Ovary (tissue), 9 donors: ENCODE data around the gene PHKB. TPM values are rescaled to one million over a fixed set of nuclear protein-coding genes. Genes with fewer than 3 reads are reported as not detected.

Experiments used
- DNase-seq, 5 donors: peaks; one replicate each; pipeline ENCODE4 v3.0.0-alpha.2; 2019 to 2020
- H3K27ac ChIP-seq, 2 donors: fragments of 200-600 bp; one replicate each; pipeline versions ENCODE4 v1.5.1 to v1.8.0; 2019 to 2022
- H3K27me3 ChIP-seq: fragments of 200-600 bp; one replicate; pipeline ENCODE4 v1.8.0; 2022
- H3K36me3 ChIP-seq: fragments of 200-600 bp; sonication (generic); one replicate; pipeline ENCODE4 v1.5.1; 2019
- H3K4me1 ChIP-seq: one replicate; pipeline ENCODE4 v1.8.1; 2013; ENCODE audit warnings: mild to moderate bottlenecking, moderate library complexity; ENCODE audit not compliant: insufficient read depth
- H3K4me3 ChIP-seq: fragments of 200-600 bp; sonication (generic); one replicate; pipeline ENCODE4 v1.5.1; 2017
- H3K9me3 ChIP-seq, 2 donors: fragments of 200-600 bp in 1 of 2; sonication (generic) in 1 of 2; one replicate each; pipeline versions ENCODE4 v1.5.1 to v1.8.1; 2013 to 2019; ENCODE audit warnings: mild to moderate bottlenecking in 1 of 2, moderate library complexity in 1 of 2
- EP300 ChIP-seq: sonication (generic); formaldehyde crosslinking; IDR thresholded peaks from one replicate; pipeline ENCODE4 v1.6.1; 2017; ENCODE audit warnings: antibody characterized with exemption
- POLR2A ChIP-seq: fragments of 450-650 bp; IDR thresholded peaks from one replicate; pipeline ENCODE4 v1.6.1; 2017; ENCODE audit warnings: antibody characterized with exemption, mild to moderate bottlenecking, moderate library complexity
- WGBS, 3 donors: extraction: QIAGEN DNeasy Blood & Tissue Kit in 1 of 3; methylation state at CpG; one replicate each; pipeline versions ENCODE4 v1.1.5 to v1.1.7; 2013 to 2017; 5-methylcytosine and 5-hydroxymethylcytosine counted together
- intact Hi-C, 4 donors: fragments of 100-400 bp; cut with DNase I; formaldehyde crosslinking; loops; one replicate each; pipeline versions ENCODE4 v1.11.0 to v1.15.1; 2022 to 2023
- polyA plus RNA-seq, 2 donors: library from polyadenylated mRNA; stranded (reverse); fragments of 200-250 nt in 1 of 2; fragments of 350-450 nt in 1 of 2; fragmentation: Illumina TruSeq in 1 of 2; extraction: RNeasy Lipid Tissue Mini Kit (QIAGEN cat#74804) in 1 of 2; gene quantifications; one replicate each; pipeline ENCODE4 v1.2.3, GENCODE V29; 2013 to 2014
- total RNA-seq, 7 donors: library from RNA; depleted of rRNA in 2 of 7; stranded (reverse); fragments of >200 nt in 2 of 7; fragmentation: NEBNext Ultra II Directional in 3 of 7; extraction: Animal tissue kit (Norgen Biotek cat#: 25700) in 3 of 7; gene quantifications; one replicate each; pipeline versions ENCODE4 v1.1.0 to v1.2.4, GENCODE V29; 2016 to 2023
- TF ChIP-seq, protein P1 (sequence below), 3 donors: fragments of 450-650 bp in 2 of 3; fragments of 200-600 bp in 1 of 3; IDR thresholded peaks; one replicate each; pipeline versions ENCODE4 v1.5.1 to v1.8.0; 2016 to 2022; ENCODE audit warnings: antibody characterized with exemption in 3 of 3, mild to moderate bottlenecking in 1 of 3
- donor health status: DM: no; HTN: no; CAD: no; lungs with moderate emphysema.
- donor health status: DM: no; HTN: no; CAD: no.
- donor health status: Bipolar disorder and iron deficiency.
- donor health status: DM: yes; HTN: yes; CAD: no.
- donor health status: DM: no; HTN: no; CAD: no.
- donor health status: DM: yes; HTN: yes; CAD: no.

Gene PHKB
- total and polyA plus RNA-seq, 9 donors, result 16.5 to 86.6 (median 59.4) TPM

DNA sequence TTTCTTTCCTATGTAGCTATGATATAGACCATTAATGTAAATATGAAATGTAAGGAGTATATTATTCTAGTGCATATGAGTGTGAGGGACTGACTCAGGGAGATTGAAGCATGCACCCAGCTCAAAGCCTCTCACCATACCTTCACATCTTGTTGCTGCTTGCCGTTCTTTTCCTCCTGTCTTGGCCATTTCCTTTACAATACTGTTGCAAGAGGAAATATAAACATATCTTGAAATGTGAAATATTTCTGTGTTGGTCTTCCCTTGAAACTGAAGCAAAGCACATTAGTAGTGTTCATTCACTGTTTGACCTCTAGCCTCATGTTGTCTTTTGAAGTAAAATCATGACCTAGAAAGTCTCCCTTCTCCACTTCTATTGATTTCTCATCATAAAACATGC is 46.6 kb downstream of the PHKB start:
- H3K4me3 ChIP-seq, result no peak overlapping the region
- no peaks in the 10 kb centered on the region for H3K9me3 ChIP-seq
- no peak for TF ChIP-seq EP300
- TF ChIP-seq, protein P1, sequence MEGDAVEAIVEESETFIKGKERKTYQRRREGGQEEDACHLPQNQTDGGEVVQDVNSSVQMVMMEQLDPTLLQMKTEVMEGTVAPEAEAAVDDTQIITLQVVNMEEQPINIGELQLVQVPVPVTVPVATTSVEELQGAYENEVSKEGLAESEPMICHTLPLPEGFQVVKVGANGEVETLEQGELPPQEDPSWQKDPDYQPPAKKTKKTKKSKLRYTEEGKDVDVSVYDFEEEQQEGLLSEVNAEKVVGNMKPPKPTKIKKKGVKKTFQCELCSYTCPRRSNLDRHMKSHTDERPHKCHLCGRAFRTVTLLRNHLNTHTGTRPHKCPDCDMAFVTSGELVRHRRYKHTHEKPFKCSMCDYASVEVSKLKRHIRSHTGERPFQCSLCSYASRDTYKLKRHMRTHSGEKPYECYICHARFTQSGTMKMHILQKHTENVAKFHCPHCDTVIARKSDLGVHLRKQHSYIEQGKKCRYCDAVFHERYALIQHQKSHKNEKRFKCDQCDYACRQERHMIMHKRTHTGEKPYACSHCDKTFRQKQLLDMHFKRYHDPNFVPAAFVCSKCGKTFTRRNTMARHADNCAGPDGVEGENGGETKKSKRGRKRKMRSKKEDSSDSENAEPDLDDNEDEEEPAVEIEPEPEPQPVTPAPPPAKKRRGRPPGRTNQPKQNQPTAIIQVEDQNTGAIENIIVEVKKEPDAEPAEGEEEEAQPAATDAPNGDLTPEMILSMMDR (IDR thresholded peaks at IDR 0.05), result no peak
- no peak for TF ChIP-seq POLR2A
- intact Hi-C loops, result no loop called here
- WGBS, 3 donors, result 58 to 63% (median 58%) methylated on average over 1 of the region's 1 CpG
- no peaks in the 10 kb centered on the region for H3K4me1 ChIP-seq
- no peak for DNase-seq
- H3K27me3 ChIP-seq, result no peaks in the 10 kb centered on the region
- H3K27ac ChIP-seq, result no peak overlapping the region
- no peaks in the 10 kb centered on the region for H3K36me3 ChIP-seq

DNA sequence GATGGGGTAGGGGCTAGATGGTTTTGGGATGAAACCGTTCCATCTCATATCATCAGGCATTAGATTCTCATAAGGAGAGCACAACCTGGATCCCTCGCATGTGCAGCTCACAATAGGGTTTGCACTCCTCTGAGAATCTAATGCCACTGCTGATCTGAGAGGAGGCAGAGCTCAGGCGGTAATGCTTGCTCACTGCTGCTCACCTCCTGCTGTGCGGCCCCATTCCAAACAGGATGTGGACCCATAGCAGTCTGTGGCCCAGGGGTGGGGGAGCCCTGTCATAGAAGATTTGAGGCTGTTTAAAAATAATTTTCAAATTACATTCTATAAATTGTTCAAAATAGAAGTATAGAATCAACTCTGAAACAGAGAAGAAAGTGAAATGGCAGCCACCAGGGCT is 50.8 kb downstream of the PHKB start:
- TF ChIP-seq POLR2A (no peak), EP300 (no peak)
- TF ChIP-seq, protein P1 (IDR thresholded peaks at IDR 0.05), result no peak
- 96 to 98% (median 98%) methylated on average over 4 of the region's 4 CpGs for WGBS, 3 donors
- Histone ChIP-seq H3K4me3 (no peak overlapping the region), H3K4me1 (no peaks in the 10 kb centered on the region), H3K27ac (no peak overlapping the region), H3K9me3 (no peaks in the 10 kb centered on the region), H3K27me3 (no peaks in the 10 kb centered on the region), H3K36me3 (no peaks in the 10 kb centered on the region)
- DNase-seq, result no peak
- intact Hi-C loops, result no loop called here

DNA sequence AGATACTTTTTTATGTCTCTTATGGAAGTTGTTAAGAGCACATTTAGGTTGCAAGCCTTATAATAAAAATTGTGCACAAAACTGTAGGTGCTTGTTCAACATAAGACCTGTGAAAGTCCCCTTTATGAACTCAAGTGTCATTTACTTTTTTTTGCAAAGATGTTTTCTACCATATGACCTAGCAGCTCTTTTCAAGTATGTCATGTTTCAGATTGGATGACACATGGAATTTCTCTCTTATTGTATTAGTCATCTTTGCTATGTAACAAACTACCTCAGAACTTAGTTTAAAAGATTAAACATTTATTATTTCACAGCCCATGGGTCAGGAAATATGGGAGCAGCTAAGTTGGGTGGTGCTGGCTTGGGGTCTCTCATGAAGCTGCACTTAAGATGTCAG is 57.9 kb downstream of the PHKB start:
- intact Hi-C loops, result no loop called here
- Histone ChIP-seq H3K27ac (no peak overlapping the region), H3K9me3 (no peaks in the 10 kb centered on the region), H3K4me3 (no peak overlapping the region), H3K36me3 (no peaks in the 10 kb centered on the region), H3K4me1 (peaks cover 1% of the 10 kb centered on the region), H3K27me3 (no peaks in the 10 kb centered on the region)
- TF ChIP-seq POLR2A, result no peak
- TF ChIP-seq, protein P1 (IDR thresholded peaks at IDR 0.05), result no peak
- no peak for TF ChIP-seq EP300
- DNase-seq, result no peak

DNA sequence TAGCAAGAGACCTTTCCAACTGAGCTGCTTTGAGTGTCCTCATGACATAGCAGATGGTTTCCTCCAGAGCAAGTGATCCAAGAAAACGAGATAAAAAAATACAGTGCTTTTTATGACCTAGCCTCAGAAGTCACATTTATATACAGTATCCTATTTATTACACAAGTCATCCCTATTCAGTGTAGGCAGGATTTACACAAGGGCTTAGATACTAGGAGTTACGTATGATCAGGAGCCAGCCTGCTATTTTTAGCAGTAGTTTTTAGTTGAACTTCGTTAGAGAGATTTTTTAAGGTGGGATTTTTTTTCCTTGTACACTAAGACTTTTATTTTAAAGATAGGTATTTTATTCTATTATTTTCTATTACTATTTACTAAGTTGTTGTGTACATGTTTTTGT is 58.4 kb downstream of the PHKB start:
- WGBS, 3 donors, result 28 to 38% (median 30%) methylated on average over 3 of the region's 3 CpGs
- H3K9me3 ChIP-seq, result no peaks in the 10 kb centered on the region
- no peak for DNase-seq
- no peaks in the 10 kb centered on the region for H3K27me3 ChIP-seq
- H3K27ac ChIP-seq, result no peak overlapping the region
- H3K4me1 ChIP-seq, result peaks cover 1% of the 10 kb centered on the region
- no peak overlapping the region for H3K4me3 ChIP-seq
- intact Hi-C loops, result no loop called here
- no peaks in the 10 kb centered on the region for H3K36me3 ChIP-seq
- TF ChIP-seq POLR2A, result no peak
- TF ChIP-seq EP300, result no peak
- TF ChIP-seq, protein P1 (IDR thresholded peaks at IDR 0.05), result no peak
